GM12873 (cell line): Measurements from ENCODE around the gene NCBP2.

Experiments used
- CTCF ChIP-seq: IDR thresholded peaks from 2 replicates; pipeline ENCODE4 v1.5.1; 2012; ENCODE audit warnings: low read depth, mild to moderate bottlenecking, moderate library complexity, low read length, control low read depth; ENCODE audit not compliant: insufficient read depth; ENCODE audit errors: missing control alignments

NCBP2 gene

GRCh38 chr3:196915375-196915774, 27.0 kb downstream of the NCBP2 start:
- no peak for TF ChIP-seq CTCF

- no peak for TF ChIP-seq CTCF
Measured at GRCh38 chr3:196914866-196915265, 27.5 kb downstream of the NCBP2 start.

- TF ChIP-seq CTCF, result no peak
Measured at GRCh38 chr3:196903740-196904139, 38.6 kb downstream of the NCBP2 start.

- TF ChIP-seq CTCF, result no peak
Measured at GRCh38 chr3:196902296-196902695, 40.0 kb downstream of the NCBP2 start.

- no peak for TF ChIP-seq CTCF
Measured at GRCh38 chr3:196901768-196902167, 40.6 kb downstream of the NCBP2 start.

GRCh38 chr3:196896229-196896628, 46.1 kb downstream of the NCBP2 start:
- TF ChIP-seq CTCF, result no peak

GRCh38 chr3:196894557-196895295, 47.6 kb downstream of the NCBP2 start:
- no peak for TF ChIP-seq CTCF
